ENCODE measurements around the gene ARID4A.
"Not testable (repeated sequence)": the region's sequence is repeated elsewhere in the genome, so short reads cannot be mapped to it uniquely, and the experiment has no call there.

ARID4A gene

DNA sequence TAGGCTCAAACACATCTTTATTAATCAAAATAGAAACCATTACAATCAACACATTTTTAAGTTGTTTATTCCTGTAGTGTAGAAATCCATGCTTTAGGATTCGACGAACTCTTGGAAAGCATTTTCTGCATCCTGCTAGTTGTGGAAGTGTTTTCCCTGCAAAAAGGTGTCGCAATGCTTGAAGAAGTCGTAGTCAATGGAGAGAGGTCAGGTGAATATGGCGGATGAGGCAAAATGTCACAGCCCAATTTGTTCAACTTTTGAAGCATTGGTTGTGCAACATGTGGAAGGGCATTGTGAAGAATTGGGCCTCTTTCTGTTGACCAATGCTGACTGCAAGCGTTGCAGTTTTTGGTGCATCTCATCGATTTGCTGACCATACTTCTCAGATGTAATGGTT lies 4.2 kb upstream of the ARID4A start:
- DNase-seq (ENCODE audit: low read depth in 2 of 2), result no peak

DNA sequence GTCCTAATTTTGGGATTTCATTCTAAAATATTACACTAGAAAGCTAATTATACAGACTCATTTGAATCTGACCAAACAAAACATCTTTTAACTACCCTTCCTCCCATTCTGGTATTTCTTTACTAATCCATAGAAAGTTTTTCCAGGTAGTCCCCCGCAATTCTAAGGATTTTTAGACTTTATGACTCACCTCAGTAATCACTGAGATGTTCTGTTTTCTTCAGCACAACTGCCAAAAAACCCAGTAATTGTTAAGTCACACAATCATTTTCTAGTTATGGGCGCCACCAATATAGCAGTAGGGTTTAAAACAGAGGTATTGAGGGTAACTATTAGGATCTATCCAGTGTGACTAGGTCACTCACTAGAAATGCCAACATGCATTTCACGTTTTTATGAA lies 1.6 kb upstream of the ARID4A start:
- no peak for DNase-seq (ENCODE audit: low read depth in 2 of 2)

DNA sequence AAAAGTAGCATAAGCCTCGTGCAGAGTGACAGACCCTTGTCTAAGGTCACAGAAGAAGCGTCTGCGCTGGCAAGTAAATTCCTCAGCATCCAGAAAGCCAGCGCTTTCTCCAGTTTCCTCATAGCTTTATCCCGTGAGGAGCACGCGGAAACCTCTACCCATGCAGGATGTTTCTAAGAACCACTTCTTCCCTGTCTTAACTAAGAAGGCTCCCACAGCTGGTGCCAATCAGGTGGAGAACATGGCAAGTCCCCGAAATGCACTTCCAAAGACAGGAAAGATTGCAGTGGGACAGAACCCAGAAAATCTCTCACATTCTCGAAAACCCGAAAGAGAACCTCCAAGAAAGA lies 968 bp upstream of the ARID4A start:
- no peak for DNase-seq (ENCODE audit: low read depth in 2 of 2)

DNA sequence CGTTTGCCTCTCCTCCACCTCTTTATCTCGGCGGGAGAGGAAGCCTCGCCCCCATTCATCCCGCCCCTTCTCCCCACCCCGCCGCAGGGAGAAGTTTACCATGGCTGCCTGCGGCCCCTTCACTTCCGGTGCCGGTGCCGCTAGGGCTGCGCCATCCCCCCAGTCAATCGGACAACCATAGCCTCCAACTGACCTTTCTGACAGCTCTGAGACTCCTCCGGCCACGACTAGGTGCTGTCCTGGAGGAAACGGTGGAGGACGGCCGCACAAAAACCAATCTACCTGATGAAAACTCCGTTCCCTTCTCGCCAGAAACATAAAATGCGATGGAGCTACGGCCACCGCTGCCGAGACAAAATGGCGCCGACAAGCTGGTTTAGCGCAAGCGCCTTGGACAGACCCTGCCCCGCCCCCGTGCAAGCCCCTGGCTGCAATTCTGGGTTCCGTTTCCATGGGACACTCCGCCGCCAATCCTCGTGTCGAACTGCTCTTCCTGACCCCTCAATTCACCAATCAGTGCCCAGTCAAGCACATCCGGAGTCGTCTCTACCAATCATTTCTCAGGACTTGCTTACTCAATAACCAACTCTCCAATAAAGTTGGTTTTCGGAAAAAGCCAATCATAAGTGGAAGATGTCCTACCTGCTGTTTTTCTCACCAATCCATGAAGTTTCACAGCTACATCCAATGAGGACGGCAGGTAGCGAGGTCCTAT lies 436 bp upstream of the ARID4A start:
- peak; percentile 93 to 96 for DNase-seq (ENCODE audit: low read depth in 2 of 2)

DNA sequence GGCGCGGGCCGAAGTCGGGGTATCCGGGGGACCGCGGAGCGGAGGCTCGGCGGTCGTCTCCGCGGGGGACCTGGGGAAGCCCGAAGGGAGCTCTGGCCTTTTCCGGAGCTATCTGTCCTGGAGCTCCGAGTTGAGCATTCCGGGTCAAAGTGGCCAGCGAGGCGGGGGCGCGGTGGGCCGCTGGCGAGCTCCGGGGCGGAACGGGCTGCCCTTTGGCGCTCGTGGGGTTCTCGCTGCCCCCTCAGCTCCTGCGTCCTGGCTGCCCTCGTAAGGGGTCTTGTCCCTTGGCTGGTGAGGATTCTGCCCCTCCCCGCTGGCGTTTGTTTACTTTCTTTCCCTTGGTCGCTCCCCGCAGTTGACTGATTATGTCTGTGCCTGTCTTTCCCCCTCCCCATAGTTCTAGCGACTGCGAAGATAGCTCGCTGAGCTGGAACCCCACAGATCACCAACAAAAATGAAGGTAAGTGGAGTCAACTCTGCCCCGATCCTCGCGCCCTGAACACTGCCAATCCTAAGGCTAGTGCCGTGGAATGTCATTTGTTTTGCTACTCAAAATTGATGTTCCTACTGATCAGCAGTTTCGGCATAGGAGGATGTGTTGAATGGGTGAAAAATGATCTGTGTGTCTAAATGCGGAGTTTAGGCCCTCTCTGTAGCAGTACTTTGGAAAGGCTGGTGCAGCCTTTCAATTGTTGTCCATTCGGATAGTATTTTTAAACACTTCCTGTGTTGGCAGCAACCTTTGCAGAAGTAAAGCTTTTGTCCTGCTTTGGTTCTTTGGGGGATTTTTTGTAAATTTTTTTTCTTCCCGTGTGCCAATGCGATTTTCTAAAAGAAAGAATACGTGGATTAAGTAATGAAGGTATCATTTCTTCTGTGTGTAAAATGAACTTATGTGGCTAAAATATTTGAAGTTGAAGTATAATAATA lies 1.3 kb downstream of the ARID4A start:
- no peak for DNase-seq (ENCODE audit: low read depth in 2 of 2)

DNA sequence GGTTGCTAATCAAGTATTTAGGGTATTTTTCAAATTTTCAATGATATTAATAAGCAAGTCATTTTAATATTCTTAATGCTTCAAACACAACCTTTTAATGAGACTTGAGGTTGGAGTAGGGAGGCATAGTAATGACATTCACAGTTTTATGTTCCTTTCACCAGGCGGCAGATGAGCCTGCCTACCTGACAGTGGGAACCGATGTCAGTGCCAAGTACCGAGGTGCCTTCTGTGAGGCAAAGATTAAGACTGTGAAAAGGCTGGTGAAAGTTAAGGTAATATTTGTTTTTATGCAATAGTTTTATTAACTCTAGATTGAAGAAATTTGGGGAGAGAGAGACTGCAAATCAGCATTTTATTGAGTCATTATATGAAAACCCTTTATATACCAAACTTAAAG lies 3.1 kb downstream of the ARID4A start:
- DNase-seq (ENCODE audit: low read depth in 2 of 2), result no peak

DNA sequence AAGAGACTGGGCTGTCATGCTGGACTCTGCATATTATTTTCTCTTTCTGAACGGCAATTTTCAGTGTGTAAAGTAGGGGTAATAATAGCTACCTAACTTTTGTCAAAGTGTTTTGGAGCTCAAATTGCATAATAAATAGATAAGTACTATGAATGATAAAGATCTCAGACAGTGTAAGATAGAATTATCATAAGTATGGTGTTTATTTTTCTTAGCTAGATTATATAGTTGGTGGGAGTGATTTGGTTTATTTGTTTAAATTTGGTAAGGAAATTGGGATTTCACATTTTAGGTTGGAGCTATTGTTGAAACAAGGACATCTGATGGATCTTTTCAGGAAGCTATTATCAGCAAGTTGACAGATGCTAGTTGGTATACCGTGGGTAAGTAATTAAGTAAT lies 7.4 kb downstream of the ARID4A start:
- DNase-seq (ENCODE audit: low read depth in 2 of 2), result no peak

DNA sequence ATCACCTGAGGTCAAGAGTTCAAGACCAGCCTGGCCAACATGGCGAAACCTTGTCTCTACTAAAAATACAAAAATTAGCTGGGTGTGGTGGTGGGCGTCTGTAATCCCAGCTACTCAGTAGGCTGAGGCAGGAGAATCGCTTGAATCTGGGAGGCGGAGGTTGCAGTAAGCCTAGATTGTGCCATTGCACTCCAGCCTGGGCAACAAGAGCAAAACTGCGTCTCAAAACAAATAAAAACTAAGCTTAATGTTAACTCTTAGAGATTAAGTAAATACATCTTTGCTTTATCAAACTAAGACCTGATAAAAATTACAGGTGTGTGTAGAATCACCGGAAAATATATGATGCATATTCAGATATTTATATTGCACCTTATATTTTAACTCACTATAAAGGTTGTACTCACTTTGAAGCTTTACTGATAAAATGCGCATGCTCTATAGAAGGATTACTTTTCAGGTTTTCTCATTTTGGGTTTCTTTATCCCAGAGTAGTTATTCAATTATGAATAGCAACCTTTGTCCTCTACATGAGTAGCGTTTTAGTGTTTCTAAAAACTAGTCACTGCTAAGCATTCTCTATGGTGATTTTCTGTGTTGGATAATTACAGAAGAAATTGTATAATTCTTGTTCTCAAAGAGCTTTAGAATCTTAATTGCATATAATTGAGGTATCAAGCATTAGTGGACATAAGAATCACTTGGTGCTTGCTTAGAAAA lies 9.4 kb downstream of the ARID4A start:
- DNase-seq (ENCODE audit: low read depth in 2 of 2), result no peak

DNA sequence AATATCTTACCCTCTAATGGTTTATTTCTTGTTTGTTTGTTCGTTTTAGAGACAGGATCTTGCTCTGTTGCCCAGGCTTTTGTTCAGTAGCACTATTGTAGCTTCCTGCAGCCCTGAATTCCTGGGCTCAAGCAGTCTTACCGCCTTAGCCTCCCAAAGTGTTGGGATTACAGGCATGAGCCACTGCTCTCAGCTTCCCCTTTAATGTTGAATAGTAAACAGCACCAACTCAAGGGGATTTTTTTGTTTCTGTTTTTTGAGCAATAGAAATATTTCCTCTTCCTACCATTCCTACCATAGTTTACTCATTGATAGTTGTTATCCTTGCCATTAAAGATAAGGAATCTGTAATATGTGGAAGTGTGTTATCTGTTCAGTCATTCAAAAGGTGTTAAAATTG lies 10.7 kb downstream of the ARID4A start:
- DNase-seq (ENCODE audit: low read depth in 2 of 2), result no peak

DNA sequence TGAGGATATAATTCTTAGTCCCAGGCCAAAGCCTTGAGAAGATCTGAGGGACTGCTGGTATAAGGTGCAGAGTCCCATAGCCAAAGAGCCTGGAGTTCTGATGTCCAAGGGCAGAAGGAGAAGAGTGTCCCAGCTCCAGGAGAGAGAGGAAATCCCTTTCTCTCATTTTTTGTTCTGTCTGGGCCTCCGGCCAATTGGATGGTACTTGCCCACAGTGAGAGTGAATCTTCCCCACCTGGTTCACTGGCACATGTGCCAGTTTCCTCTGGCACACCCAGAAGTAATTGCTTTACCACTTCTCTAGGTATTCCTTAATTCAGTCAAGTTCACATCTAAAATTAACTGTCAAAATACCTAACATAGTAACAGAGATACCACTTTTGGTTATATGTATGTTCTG lies 15.3 kb downstream of the ARID4A start:
- no peak for DNase-seq (ENCODE audit: low read depth in 2 of 2)

DNA sequence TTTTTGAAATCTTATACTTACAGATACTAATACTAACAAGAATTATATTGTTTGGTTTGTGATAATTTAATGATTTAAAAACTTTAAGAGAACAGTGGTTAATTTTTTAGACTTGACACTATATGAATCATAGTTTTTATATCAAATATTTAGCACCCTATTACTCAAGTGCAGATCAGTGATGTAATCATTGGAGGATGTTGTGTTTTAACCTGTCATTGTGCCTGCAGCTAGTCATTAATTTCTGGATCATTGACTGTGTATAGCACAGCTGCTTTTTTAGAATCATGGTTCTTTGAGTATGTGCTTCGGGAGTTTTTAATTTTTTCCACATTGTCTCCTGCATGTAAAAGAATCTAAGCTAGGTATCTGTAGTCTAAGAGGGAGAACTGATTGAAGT lies 17.3 kb downstream of the ARID4A start:
- DNase-seq (ENCODE audit: low read depth in 2 of 2), result no peak

DNA sequence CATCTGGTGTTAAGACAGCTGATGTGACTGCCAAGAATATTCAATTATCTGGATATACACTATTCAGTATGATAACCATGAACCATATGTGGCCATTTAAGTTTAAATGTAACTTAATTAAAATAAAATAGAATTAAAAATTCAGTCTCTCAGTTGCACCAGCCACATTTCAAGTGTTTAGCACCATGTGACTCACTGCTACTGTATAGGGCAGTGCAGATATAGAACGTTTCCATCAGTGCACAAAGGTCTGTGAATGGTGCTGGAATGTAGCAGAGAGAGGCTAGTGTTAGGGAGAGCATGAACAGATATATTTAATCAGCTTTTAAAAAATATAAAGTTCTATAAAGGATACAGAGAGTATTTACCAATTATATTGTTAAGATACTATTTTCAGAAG lies 28.7 kb downstream of the ARID4A start:
- no peak for DNase-seq (ENCODE audit: low read depth in 2 of 2)

DNA sequence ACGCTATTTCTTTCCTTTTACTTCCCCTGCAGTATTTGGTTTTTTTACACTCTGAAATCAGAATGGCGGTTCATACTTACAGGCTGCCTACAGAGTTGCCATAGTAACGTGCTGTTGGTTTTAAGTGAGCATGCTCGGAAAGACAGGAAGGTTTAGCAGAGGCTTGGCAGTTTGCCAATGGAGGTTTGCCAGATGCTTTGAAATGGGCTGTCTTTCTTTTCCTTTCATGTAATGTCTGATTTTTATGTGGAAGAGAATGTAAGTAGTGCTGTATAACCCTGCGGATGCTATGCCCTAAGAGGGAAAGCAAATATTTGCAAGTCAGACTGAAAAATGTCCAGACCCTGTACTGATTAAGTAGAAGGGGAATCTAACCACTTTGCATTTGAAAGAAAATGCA lies 32.8 kb downstream of the ARID4A start:
- peak; percentile 68 to 82 for DNase-seq (ENCODE audit: low read depth in 2 of 2)

DNA sequence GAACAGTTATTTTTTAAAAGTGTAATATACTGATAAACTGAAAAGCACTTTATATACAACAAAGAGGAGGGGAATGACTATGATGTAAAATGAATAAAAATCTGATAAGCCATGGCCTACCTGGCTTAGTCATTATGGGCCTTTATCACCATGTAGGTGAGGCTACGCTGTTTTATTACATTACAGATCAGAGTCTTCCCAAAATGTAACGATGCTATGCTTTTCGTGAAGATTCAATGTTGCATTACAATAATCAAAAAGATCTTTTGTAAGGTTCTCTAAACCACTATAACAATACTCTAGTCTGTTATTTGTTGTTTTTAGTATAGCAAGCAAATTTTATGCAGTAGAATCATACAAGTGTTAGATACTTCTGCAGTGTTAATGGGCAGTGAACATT lies 34.2 kb downstream of the ARID4A start:
- DNase-seq (ENCODE audit: low read depth in 2 of 2), result no peak

DNA sequence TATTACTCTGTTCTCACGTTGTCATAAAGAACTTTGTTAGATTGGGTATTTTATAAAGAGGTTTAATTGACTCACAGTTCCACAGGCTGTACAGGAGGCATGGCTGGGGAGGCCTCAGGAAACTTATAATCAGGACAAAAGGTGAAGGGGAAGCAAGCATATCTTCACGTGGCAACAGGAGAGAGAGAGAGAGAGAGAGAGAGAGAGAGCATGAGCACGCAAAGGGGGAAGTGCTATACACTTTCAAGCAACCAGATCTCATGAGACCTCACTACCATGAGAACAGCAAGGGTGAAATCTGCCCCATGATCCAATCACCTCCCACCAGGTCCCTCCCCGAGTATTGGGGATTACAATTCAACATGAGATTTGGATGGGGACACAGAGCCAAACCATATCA lies 41.3 kb downstream of the ARID4A start:
- DNase-seq (ENCODE audit: low read depth in 2 of 2), result not testable (repeated sequence)

DNA sequence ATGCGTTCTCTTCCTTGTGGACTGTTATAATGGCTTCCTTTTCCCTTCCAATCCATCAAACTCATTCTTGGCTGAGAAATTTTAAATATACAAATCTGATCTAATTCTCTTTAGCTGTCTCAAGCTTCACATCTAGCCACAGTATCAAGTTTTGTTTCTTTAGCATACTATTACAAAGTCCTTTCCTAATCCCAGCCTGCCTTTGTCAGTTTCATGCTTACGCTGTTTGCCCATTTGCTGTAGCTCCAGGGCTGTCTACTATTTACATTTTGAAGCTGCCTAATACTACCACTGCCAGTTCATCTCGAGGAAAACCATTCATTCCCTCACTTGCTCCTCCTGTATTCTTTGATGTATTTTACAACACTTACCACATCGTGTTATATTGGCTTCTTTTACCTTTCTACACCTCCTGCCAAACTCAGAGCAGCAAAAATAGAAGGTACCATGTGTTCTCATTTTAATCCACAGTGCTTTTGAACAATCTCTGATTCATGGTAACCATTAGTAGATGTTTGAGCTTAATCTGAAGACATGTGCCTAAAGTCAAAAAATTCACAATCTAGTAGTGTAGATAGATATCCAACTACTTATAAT lies 42.9 kb downstream of the ARID4A start:
- DNase-seq (ENCODE audit: low read depth in 2 of 2), result no peak

DNA sequence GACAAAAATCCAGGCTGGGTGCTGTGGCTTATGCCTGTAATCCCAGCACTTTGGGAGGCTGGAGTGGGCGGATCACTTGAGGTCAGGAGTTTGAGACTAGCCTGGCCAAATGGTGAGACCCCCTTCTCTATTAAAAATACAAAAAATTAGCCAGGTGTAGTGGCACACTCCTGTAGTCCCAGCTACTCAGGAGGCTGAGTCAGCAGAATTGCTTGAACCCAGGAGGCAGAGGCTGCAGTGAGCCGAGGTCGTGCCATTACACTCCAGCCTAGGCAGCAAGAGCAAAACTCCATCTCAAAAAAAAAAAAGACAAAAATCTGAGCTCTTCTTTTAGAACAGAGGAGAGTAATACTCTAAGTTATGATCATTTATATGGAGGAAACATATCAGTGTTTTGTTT lies 45.2 kb downstream of the ARID4A start:
- DNase-seq (ENCODE audit: low read depth in 2 of 2), result not testable (repeated sequence)

DNA sequence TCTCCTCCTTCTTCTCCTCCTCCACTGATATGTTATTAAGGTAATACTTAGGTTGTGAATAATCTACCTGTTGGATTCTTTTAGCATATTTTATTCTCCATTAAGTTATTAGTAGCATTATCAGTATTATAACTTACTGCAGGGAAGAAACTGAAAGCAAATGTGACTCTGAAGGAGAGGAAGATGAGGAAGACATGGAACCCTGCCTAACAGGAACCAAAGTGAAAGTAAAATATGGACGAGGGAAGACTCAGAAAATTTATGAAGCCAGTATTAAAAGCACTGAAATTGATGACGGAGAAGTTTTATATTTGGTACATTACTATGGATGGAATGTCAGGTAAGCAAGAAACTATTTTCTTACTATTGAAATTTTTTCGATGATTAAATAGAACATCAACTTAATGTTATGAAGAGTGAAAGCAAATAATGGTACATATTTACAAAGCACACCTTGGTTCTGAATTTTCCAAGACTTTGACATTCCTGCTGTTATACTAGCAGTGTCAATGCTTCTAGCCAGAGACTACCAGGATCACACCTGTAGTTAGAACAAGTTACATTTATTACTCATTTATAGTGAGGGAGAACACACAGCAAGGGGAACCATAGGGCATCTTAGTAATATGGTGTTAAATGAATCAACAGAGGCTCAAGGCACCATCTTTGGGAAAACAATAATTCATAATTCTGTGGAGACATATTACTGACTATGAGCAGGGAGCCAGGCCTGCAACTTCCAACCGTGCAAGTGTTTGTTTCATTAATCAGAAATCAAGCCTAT lies 55.4 kb downstream of the ARID4A start:
- DNase-seq (ENCODE audit: low read depth in 2 of 2), result no peak

DNA sequence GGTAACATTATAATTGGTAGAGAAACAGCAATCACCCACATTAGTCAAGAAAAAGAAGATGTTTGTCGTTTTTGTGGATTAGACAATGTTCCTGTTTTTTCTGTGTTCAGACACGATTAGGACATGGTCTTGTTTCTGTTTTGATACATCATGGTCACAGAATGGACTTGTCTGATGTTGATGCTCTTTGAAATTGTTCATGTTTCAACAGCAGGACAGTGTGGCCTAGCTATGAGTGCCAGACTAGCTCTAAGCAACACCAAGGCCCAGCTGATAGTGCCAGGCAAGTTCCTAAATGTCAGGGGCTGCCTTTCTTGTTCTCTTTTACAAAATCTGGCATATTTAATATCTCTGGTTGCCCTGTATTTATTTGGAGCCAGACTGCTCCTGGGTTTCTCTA lies 56.5 kb downstream of the ARID4A start:
- no peak for DNase-seq (ENCODE audit: low read depth in 2 of 2)

DNA sequence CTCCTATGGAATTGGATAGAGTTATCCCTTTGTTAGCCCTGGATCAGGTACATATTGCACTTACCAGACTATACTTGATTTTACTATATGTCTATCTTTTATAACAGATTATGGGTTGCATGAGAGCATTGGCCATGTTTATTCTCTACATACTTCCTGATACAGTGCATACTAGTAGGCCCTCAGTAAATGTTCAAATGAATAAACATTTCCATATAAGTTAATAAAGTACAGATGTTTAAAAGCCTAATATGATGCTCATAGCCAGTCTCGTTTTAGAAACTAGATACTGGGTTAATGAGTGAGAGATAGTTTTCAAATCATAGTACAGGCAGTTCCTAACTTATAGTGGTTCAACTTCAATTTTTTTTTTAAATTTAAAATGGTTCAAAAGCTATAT lies 57.9 kb downstream of the ARID4A start:
- no peak for DNase-seq (ENCODE audit: low read depth in 2 of 2)

DNA sequence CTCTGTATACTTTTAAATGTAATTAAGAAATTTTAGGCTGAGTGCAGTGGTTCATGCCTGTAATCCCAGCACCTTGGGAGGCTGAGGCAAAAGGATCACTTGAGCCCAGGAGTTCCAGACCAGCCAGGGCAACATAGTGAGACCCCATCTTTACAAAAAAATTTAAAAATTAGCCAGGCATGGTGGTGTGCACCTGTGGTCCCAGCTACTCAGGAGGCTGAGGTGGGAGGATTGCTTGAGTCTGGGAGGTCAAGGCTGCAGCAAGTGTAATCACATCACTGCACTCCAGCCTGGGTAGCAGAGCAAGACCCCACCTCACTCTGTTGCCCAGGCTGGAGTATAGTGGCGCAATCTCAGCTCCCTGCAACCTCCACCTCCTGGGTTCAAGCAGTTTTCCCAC lies 63.9 kb downstream of the ARID4A start:
- not testable (repeated sequence) for DNase-seq (ENCODE audit: low read depth in 2 of 2)
